ENCODE results near the gene SS18.

Gene SS18

DNA sequence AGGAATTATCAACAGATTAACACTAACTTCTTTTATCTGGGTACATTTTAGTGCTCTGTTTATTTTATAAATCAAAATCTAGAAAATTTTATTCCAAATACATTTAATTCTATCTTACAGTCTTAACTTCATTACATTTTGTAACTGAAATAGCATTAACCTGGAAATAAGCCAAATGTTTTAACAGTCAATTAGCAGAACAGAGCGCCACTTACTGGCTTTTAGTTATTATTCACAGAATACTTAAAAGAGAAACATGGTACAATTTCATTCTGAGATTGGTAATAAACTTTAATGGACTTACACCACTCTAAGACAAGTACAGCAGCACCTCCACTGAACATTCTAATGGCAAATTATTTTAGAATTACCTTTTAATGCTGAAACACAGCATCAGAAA lies 38.6 kb downstream of the SS18 start:
- Histone ChIP-seq H3K36me3 (ENCODE audit: control insufficient read depth, insufficient read depth, low read length) (no peaks in the 10 kb centered on the region), H3K4me2 (ENCODE audit: low read length) (no peak overlapping the region)
- no peak for DNase-seq

DNA sequence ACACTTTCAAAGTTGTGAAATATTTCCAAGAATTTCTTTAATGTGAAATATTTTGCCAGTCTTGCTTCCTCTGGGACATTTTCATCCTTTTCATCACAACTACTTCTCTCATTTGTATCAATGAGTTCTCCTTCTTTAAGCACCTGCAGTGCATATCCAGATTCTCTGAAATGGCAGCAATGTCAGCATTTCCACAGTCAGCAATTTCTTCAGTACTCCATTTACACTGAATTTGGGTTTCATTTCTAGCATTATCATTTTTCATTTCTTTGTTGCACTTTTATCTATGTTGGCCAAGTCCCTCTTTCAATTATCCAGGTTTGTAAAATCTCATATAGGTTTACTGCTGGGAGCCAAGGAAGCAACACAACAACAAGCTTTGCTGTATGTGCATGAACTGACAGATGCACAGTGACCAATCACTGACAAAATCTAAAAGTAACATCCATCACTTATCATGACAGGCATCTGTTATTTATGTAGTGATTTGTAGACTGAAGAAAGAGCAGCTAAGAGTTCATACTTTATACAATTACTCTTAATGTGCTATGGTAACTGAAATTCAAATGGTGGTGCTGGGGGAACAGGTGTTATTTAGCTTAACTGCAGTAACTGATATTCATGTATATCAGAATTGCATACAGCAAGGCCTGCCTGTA lies 43.9 kb downstream of the SS18 start:
- Histone ChIP-seq H3K79me1 (ENCODE audit: low read length) (peaks cover 1% of the 10 kb centered on the region), H3K18ac (ENCODE audit: low read length) (no peak overlapping the region), H3K4ac (ENCODE audit: low read depth, low read length) (no peak overlapping the region), H3K4me3 (ENCODE audit: low read length) (no peak overlapping the region), H3K27ac (ENCODE audit: low read depth, low read length) (no peak overlapping the region), H3K36me3 (ENCODE audit: control insufficient read depth, insufficient read depth, low read length) (no peaks in the 10 kb centered on the region), H3K56ac (ENCODE audit: low read length) (no peak overlapping the region), H2AK5ac (ENCODE audit: low read length) (no peak overlapping the region), H3K79me2 (ENCODE audit: control insufficient read depth, insufficient read depth, low read length) (peaks cover 1% of the 10 kb centered on the region), H4K5ac (ENCODE audit: low read length) (no peak overlapping the region), H3K27me3 (ENCODE audit: insufficient read depth, low read length, poor library complexity) (no peaks in the 10 kb centered on the region), H3K23ac (ENCODE audit: low read length) (no peak overlapping the region), H3K4me1 (ENCODE audit: control insufficient read depth, low read depth, low read length) (no peaks in the 10 kb centered on the region), H2BK120ac (ENCODE audit: low read depth, low read length) (no peak overlapping the region), H3K9ac (ENCODE audit: low read length) (no peak overlapping the region), H2BK15ac (replicated peaks; ENCODE audit: low read depth) (no peak overlapping the region), H4K8ac (ENCODE audit: low read depth, low read length) (no peak overlapping the region), H3K4me2 (ENCODE audit: low read length) (no peak overlapping the region), H2BK5ac (ENCODE audit: low read length) (no peak overlapping the region)
- DNase-seq = no peak

More for the DNA sequence above, 38.6 kb downstream of the SS18 start:
- Histone ChIP-seq H3K18ac (ENCODE audit: low read length) (no peak overlapping the region), H2BK15ac (replicated peaks; ENCODE audit: low read depth) (no peak overlapping the region), H3K4me3 (ENCODE audit: low read length) (no peak overlapping the region), H2AK5ac (ENCODE audit: low read length) (no peak overlapping the region), H3K4ac (ENCODE audit: low read depth, low read length) (no peak overlapping the region), H3K4me1 (ENCODE audit: control insufficient read depth, low read depth, low read length) (no peaks in the 10 kb centered on the region), H3K23ac (ENCODE audit: low read length) (no peak overlapping the region), H2BK120ac (ENCODE audit: low read depth, low read length) (no peak overlapping the region), H3K79me2 (ENCODE audit: control insufficient read depth, insufficient read depth, low read length) (no peaks in the 10 kb centered on the region), H3K56ac (ENCODE audit: low read length) (no peak overlapping the region), H2BK5ac (ENCODE audit: low read length) (no peak overlapping the region), H4K5ac (ENCODE audit: low read length) (no peak overlapping the region), H3K79me1 (ENCODE audit: low read length) (no peaks in the 10 kb centered on the region), H3K27me3 (ENCODE audit: insufficient read depth, low read length, poor library complexity) (no peaks in the 10 kb centered on the region), H4K8ac (ENCODE audit: low read depth, low read length) (no peak overlapping the region), H3K9ac (ENCODE audit: low read length) (no peak overlapping the region), H3K27ac (ENCODE audit: low read depth, low read length) (no peak overlapping the region)
- WGBS (ENCODE audit: extremely low coverage, insufficient coverage, low lambda C conversion rate) = no CpG with 5 or more reads among the region's 1 CpG

DNA sequence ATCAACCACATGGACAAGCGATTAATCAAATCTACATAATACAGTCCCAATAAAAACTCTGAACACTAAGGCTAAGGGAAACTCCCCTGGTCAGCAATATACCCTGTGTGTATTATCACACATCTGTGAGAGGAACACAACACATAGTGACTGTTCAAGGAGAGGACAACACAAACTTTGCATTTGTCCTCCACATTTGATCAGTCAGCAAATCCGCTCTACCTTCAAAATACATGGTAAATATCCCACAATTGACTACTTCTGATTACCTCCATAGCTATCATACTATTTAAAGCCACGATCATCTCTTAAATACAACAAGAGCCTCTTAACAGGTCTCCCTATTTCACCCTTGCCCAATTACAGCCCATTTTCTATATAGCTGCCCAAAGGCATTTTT lies 45.6 kb downstream of the SS18 start:
- Histone ChIP-seq H3K36me3 (ENCODE audit: control insufficient read depth, insufficient read depth, low read length) (no peaks in the 10 kb centered on the region), H2BK15ac (replicated peaks; ENCODE audit: low read depth) (no peak overlapping the region), H3K27ac (ENCODE audit: low read depth, low read length) (no peak overlapping the region), H2BK5ac (ENCODE audit: low read length) (no peak overlapping the region), H3K79me1 (ENCODE audit: low read length) (peaks cover 3% of the 10 kb centered on the region), H4K8ac (ENCODE audit: low read depth, low read length) (no peak overlapping the region), H2BK120ac (ENCODE audit: low read depth, low read length) (no peak overlapping the region), H3K4ac (ENCODE audit: low read depth, low read length) (no peak overlapping the region), H3K4me3 (ENCODE audit: low read length) (no peak overlapping the region), H3K9ac (ENCODE audit: low read length) (no peak overlapping the region), H2AK5ac (ENCODE audit: low read length) (no peak overlapping the region), H3K4me1 (ENCODE audit: control insufficient read depth, low read depth, low read length) (no peaks in the 10 kb centered on the region), H3K18ac (ENCODE audit: low read length) (no peak overlapping the region), H3K23ac (ENCODE audit: low read length) (no peak overlapping the region), H4K5ac (ENCODE audit: low read length) (no peak overlapping the region), H3K79me2 (ENCODE audit: control insufficient read depth, insufficient read depth, low read length) (peaks cover 1% of the 10 kb centered on the region), H3K4me2 (ENCODE audit: low read length) (no peak overlapping the region), H3K27me3 (ENCODE audit: insufficient read depth, low read length, poor library complexity) (no peaks in the 10 kb centered on the region), H3K56ac (ENCODE audit: low read length) (no peak overlapping the region)
- no CpG with 5 or more reads among the region's 3 CpGs for WGBS (ENCODE audit: extremely low coverage, insufficient coverage, low lambda C conversion rate)
- no peak for DNase-seq

DNA sequence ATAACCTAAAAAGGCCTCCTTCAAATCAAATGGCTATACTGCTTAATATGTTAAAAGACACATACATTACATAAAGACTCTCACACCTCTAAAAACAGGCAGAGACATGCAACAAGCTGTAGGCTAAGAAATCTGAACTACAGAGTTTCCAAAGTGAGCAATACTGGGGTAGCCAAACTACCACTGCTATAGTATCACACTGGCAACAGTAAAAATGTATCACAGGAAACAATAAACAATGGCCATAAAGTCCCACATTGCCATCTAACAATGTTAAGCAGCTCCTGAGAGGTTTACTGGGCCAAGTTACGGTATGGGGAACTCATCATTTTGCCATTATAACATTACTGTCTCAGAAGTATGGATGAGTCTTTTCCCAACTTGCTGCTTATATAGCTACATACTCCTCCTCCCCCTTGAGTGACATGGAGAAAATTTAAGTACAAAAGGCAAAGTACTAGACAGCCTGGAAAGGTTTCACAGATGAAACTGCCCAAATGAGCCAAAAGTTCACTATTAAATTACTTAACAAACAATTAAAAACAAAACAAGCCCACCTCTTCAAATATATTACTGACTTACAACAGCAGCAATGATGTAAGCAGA lies 50.3 kb downstream of the SS18 start:
- no peak overlapping the region for H3K4me3 ChIP-seq (ENCODE audit: low read length)
- H2AK5ac ChIP-seq (ENCODE audit: low read length) = no peak overlapping the region
- H3K23ac ChIP-seq (ENCODE audit: low read length) = no peak overlapping the region
- no peak for DNase-seq
- no peak overlapping the region for H3K56ac ChIP-seq (ENCODE audit: low read length)
- no peaks in the 10 kb centered on the region for H3K36me3 ChIP-seq (ENCODE audit: control insufficient read depth, insufficient read depth, low read length)
- no peaks in the 10 kb centered on the region for H3K27me3 ChIP-seq (ENCODE audit: insufficient read depth, low read length, poor library complexity)
- no peak overlapping the region for H4K8ac ChIP-seq (ENCODE audit: low read depth, low read length)
- no peaks in the 10 kb centered on the region for H3K79me2 ChIP-seq (ENCODE audit: control insufficient read depth, insufficient read depth, low read length)
- no CpG with 5 or more reads among the region's 1 CpG for WGBS (ENCODE audit: extremely low coverage, insufficient coverage, low lambda C conversion rate)
- no peak overlapping the region for H3K4me2 ChIP-seq (ENCODE audit: low read length)
- no peak overlapping the region for H3K9ac ChIP-seq (ENCODE audit: low read length)
- H2BK15ac ChIP-seq (replicated peaks; ENCODE audit: low read depth) = no peak overlapping the region
- H4K5ac ChIP-seq (ENCODE audit: low read length) = no peak overlapping the region
- peaks cover 3% of the 10 kb centered on the region for H3K79me1 ChIP-seq (ENCODE audit: low read length)
- no peaks in the 10 kb centered on the region for H3K4me1 ChIP-seq (ENCODE audit: control insufficient read depth, low read depth, low read length)
- H3K4ac ChIP-seq (ENCODE audit: low read depth, low read length) = no peak overlapping the region
- H3K18ac ChIP-seq (ENCODE audit: low read length) = no peak overlapping the region
- H2BK5ac ChIP-seq (ENCODE audit: low read length) = no peak overlapping the region
- H3K27ac ChIP-seq (ENCODE audit: low read depth, low read length) = no peak overlapping the region
- no peak overlapping the region for H2BK120ac ChIP-seq (ENCODE audit: low read depth, low read length)

DNA sequence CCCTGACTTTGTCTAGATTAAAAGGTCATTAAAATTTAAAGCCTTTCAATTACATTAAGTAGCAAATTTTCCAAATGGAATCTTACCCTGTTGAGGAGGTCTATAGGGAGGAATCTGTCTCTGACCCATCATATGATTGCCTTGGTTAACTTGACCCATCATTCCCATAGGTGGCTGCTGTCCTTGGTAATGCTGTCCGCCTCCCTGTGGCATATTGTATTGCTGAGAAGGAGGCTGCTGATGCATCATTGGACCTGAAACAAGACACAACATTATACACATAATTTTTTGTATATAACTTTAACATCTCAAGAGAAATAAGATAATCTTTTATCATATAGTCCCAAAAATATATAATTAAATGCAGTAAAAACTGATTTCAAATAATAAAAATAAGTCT lies 51.2 kb downstream of the SS18 start:
- WGBS (ENCODE audit: extremely low coverage, insufficient coverage, low lambda C conversion rate) = no CpG with 5 or more reads among the region's 1 CpG
- H2BK120ac ChIP-seq (ENCODE audit: low read depth, low read length) = no peak overlapping the region
- H4K8ac ChIP-seq (ENCODE audit: low read depth, low read length) = no peak overlapping the region

DNA sequence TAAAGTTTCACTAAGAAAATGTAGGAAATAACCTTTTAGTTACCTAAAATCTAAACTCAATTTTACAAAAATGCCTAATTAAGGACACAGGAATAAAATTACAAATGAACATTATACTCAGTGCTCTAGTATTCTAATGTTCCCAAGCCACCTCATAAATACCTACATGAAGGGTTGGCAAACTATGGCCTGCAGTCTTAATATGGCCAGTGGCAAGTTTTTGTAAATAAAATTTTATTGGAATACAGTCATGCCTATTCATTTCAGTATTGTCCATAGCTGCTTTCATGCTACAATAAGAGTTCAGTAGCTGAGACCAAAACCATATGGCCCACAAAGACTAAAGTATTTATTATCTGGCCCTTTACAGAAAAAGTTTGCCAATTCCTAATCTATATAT lies 53.8 kb downstream of the SS18 start:
- Histone ChIP-seq H3K27ac (ENCODE audit: low read depth, low read length) (no peak overlapping the region), H3K4me3 (ENCODE audit: low read length) (no peak overlapping the region), H3K23ac (ENCODE audit: low read length) (no peak overlapping the region), H2AK5ac (ENCODE audit: low read length) (no peak overlapping the region), H4K5ac (ENCODE audit: low read length) (no peak overlapping the region), H3K56ac (ENCODE audit: low read length) (no peak overlapping the region), H2BK5ac (ENCODE audit: low read length) (no peak overlapping the region), H3K4me2 (ENCODE audit: low read length) (no peak overlapping the region), H4K8ac (ENCODE audit: low read depth, low read length) (no peak overlapping the region), H2BK15ac (replicated peaks; ENCODE audit: low read depth) (no peak overlapping the region), H3K9ac (ENCODE audit: low read length) (no peak overlapping the region), H3K4me1 (ENCODE audit: control insufficient read depth, low read depth, low read length) (no peaks in the 10 kb centered on the region), H3K79me2 (ENCODE audit: control insufficient read depth, insufficient read depth, low read length) (no peaks in the 10 kb centered on the region), H3K18ac (ENCODE audit: low read length) (no peak overlapping the region), H3K27me3 (ENCODE audit: insufficient read depth, low read length, poor library complexity) (no peaks in the 10 kb centered on the region), H3K4ac (ENCODE audit: low read depth, low read length) (no peak overlapping the region), H2BK120ac (ENCODE audit: low read depth, low read length) (no peak overlapping the region), H3K36me3 (ENCODE audit: control insufficient read depth, insufficient read depth, low read length) (no peaks in the 10 kb centered on the region), H3K79me1 (ENCODE audit: low read length) (peaks cover 3% of the 10 kb centered on the region)
- no peak for DNase-seq

More for the DNA sequence above, 51.2 kb downstream of the SS18 start:
- Histone ChIP-seq H3K79me1 (ENCODE audit: low read length) (peaks cover 3% of the 10 kb centered on the region), H3K4me2 (ENCODE audit: low read length) (no peak overlapping the region), H3K18ac (ENCODE audit: low read length) (no peak overlapping the region), H4K5ac (ENCODE audit: low read length) (no peak overlapping the region), H2BK5ac (ENCODE audit: low read length) (no peak overlapping the region), H3K4ac (ENCODE audit: low read depth, low read length) (no peak overlapping the region), H3K27me3 (ENCODE audit: insufficient read depth, low read length, poor library complexity) (no peaks in the 10 kb centered on the region), H3K4me1 (ENCODE audit: control insufficient read depth, low read depth, low read length) (no peaks in the 10 kb centered on the region), H2AK5ac (ENCODE audit: low read length) (no peak overlapping the region), H3K4me3 (ENCODE audit: low read length) (no peak overlapping the region), H3K23ac (ENCODE audit: low read length) (no peak overlapping the region), H3K9ac (ENCODE audit: low read length) (no peak overlapping the region), H3K56ac (ENCODE audit: low read length) (no peak overlapping the region), H3K36me3 (ENCODE audit: control insufficient read depth, insufficient read depth, low read length) (no peaks in the 10 kb centered on the region), H2BK15ac (replicated peaks; ENCODE audit: low read depth) (no peak overlapping the region), H3K27ac (ENCODE audit: low read depth, low read length) (no peak overlapping the region), H3K79me2 (ENCODE audit: control insufficient read depth, insufficient read depth, low read length) (no peaks in the 10 kb centered on the region)
- no peak for DNase-seq
